EL (cell line): ENCODE measurements around the gene KLHL36.

ENCODE experiments used
- DNase-seq: peaks from one replicate; pipeline ENCODE4 v3.0.0-alpha.2; 2016

Gene KLHL36

DNA sequence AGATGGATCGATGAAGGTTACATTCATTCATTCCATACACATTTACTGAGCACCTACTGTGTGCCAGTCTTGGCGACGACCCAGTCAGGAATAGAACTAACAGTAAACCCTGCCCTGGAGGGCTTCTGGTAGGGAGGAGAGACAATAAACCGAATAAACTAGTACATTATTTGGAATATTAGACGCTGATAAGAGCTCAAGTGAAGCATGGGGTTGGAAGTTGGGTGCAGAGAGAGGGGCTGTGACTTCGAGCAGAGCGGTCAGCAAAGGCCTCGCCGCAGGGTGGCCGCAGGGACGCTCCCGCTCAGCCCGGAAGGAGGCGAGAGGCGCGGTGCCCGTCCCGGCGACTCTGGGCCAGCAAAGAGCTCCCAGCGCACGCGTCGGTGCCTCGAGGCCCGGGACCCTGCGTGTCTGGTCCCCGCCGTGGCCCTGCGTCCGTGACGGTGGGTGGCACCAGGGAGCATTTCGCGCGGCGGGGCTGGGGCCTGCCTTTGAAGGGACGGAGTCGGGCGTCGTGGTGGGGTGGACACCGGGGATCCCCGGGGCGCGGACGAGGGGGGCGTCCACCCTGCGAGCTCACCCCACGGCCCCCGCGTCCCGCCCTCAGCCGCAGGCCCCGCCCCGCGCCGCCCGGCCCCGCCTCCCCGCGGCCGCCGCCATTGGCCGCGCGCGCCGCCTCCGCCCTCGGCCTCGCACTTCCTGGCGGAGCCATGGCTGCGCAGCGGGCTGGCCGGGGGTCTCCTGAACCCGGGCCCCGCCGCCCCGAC is at the start of gene KLHL36:
KLHL36 (plus strand) TSS at position 684 of the 767 bp plus-strand sequence. CDS start 2,357 bp downstream, outside the sequence.
- DNase-seq = peak; percentile 43

GRCh38 chr16:84599521-84600202 is 48.6 kb upstream of the KLHL36 start:
- peak; percentile 88 for DNase-seq

DNA sequence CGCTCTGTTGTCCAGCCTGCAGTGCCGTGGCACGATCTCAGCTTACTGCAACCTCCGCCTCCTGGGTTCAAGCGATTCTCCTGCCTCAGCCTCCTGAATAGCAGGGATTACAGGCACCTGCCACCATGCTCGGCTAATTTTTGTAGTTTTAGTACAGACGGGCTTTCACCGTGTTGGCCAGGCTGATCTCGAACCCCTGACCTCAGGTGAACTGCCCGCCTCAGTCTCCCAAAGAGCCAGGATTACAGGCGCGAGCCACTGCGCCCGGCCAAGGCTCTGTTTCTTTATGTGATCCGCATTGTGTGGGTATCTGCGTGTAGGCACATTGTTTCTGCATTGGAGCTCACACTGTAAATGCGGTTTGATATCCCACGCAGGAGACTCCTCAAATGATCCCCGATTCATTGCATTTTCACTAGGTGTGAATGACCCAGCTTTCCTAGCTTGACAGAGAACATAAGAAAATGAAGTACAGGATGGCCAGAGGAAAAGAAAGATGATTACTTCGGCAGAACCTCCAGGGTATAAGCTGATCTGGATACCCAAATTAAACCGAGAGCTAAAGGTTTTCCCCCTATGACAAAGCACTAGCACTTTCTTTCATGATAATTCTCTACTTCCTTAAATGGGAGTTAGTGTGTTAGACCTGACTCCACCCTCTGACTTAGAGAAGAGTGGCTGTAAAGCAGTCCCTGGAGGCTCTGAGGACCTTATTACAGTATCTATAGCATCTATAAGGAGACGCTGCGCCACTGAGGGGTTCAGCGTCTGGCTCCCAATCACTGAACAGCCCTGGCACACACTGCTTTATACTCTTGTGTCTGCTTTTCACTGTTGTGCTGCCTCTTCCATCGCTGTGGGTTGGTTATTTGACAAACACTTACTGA is 47.7 kb upstream of the KLHL36 start:
- no peak for DNase-seq

DNA sequence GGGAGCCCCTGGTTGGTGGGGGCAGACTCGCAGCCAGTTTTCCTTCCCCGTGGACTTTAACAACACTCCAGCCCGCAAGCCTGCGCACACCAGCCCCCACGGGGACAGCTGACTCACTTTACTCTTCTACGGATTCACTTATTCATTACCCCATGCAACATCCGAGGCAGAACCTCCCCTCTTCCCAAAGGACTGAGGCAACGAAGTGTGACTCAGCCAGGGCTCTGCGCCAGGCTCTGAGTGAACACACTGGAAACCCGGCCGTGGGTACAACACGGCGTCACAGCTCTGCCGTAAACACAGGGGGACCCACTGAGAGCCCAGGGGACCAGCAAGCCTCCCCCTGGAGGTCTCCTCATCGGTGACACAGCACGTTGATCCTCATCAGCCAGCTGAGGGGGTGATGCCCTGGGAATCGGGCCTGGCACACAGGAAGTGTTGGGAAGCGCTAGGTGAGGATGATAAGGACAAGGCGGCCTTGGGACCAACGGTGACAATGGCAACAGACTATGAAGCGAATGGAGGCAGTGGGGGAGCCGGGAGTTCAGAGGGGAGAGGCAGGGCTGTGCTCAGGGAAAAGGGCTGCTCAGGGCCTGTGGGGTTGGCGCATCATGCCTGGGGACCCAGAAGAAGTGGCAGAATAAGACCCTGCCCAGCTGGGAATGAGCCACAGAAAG is 45.0 kb upstream of the KLHL36 start:
- DNase-seq = peak; percentile 98

DNA sequence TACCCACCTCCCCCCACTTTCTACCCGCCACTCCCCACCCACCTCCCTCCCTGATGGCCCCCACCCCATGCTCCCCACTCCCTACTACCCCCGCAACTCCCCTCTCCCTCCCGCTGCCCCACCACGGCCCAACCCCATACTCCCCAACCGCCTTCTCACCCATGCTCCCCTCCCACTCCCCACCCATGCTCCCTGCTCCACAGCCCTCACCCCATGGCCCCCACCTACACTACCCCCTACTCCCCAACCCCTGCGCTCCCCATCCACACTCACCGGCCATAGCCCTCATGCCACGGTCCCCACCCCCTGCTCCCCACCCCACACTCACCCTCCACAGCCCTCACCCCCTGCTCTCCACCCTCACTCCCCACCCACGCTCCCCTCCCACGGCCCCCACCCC is 44.4 kb upstream of the KLHL36 start:
- DNase-seq = no peak

DNA sequence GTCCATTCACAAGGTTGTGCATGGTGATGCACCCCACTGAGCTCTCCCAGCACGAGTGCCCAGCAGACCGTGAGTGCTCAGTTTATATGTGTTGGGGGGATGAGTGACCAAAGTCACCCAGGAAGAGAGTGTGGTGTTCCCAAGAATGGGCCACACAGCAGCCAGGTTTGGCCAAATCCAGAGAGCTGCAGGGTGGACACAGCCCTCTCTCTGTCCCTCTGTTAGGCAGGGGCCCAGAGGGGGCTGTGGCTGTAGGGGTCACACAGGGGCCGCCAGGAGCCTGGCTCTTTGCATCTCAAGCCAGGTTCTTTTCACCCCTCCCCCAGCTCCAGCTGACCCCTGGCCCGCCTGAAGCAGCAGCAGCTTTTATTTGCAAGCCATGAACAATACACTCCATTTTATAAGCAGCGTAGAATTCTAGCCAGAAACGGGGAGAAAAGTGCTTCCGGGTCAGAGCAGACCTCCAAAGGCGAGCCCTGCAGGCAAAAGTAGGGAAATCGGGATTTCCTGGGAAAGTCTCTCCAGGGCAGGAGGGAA is 43.8 kb upstream of the KLHL36 start:
- DNase-seq = no peak

DNA sequence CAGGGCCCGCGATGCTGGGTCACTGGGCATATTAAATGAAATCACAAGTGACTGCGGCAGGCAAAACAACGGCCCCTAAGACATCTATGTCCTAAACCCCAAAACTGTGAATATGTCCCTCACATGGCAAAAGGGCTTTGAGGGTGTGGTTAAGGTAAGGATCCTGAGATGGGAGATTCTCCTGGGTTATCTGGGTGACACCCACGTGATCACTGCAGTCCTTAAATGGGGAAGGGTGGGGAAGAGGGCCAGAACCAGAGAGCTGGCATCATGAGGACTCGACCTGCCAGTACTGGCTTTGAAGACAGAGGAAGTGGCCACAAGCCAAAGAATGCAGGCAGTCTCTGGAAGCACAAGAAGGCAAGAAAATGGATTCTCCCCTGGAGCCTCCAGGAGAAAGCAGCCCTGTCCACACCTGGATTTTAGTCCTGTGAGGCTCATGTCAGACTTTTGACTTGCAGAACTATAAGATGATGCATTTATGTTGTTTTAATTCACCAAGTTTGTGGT is 42.9 kb upstream of the KLHL36 start:
- peak; percentile 32 for DNase-seq

GRCh38 chr16:84606081-84606875 is 42.0 kb upstream of the KLHL36 start:
- no peak for DNase-seq

GRCh38 chr16:84607061-84607460 is 41.2 kb upstream of the KLHL36 start:
- no peak for DNase-seq

- no peak for DNase-seq
Observed at GRCh38 chr16:84607694-84608093, 40.6 kb upstream of the KLHL36 start.

DNA sequence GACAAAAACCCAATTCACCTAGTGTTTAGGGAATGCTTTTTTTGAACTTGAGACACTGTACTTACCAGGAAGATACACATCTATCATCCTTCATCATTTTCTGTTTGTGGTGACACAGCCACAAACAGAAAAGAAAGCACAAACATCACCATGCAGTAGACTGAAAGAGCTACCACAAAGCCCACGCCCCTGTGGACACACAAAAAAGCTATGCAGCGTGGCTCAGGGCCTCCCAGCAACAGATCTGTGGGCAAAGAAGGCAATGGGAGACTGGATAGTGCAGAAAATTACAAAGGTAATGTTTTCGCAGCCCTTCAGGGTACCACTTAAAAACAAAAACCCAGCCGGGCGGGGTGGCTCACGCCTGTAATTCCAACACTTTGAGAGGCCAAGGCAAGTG is 40.0 kb upstream of the KLHL36 start:
- no peak for DNase-seq

DNA sequence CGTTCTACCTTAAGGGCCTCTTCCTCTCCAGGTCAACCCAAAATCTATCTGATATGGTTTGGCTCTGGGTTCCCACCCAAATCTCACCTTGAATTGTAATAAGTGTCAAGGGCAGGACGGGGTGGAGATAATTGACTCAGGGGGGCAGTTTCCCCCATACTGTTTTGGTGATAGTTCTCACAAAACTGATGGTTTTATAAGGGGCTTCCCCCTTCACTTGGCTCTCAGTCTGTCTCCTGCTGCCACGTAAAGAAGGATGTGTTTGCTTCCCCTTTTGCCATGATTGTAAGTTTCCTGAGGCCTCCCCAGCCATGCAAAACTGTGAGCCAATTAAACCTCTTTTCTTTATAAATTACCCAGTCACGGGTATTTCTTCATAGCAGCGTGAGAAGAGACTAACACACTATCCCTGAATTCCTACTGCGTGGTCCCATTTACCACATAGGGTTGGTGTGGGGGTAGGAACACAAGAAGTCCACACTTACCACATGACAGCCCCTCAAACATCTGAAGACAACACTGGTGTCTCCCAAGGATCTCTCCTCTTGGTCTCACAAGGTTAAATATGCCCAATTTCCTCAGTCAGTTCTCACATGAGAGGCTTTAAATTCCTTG is 38.6 kb upstream of the KLHL36 start:
- DNase-seq = no peak

- no peak for DNase-seq
Observed at GRCh38 chr16:84610376-84610775, 37.9 kb upstream of the KLHL36 start.

- no peak for DNase-seq
Observed at GRCh38 chr16:84611041-84611440, 37.3 kb upstream of the KLHL36 start.

- no peak for DNase-seq
Observed at GRCh38 chr16:84612686-84613085, 35.6 kb upstream of the KLHL36 start.

GRCh38 chr16:84613408-84614072 is 34.8 kb upstream of the KLHL36 start:
- DNase-seq = no peak

- no peak for DNase-seq
Observed at GRCh38 chr16:84614073-84614459, 34.2 kb upstream of the KLHL36 start.

- no peak for DNase-seq
Observed at GRCh38 chr16:84614623-84614967, 33.7 kb upstream of the KLHL36 start.

GRCh38 chr16:84614968-84615813 is 33.1 kb upstream of the KLHL36 start:
- peak; percentile 14 for DNase-seq

DNA sequence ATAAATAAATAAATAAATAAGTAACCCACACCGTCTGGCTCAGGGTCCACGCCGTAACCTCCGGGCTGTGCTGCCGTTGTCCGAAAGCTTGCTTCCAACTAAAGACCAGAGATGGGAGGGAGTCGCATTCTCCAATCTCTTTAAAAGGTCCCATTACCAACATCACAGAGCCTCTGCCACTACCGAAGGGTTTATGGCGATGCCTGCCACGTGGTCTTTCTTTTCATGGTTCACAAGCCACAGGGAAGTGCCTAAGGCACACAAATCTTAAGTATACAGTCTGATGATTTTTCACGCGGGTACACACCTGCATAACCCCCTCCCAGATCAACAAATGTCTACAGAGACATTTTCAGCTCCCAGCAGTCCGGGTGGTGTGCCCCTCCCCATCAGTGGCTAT is 31.8 kb upstream of the KLHL36 start:
- DNase-seq = peak; percentile 41
